Panc1 (cell line): Measurements from ENCODE around the gene PDCD2L. TPM values are rescaled to one million over a fixed set of nuclear protein-coding genes. Genes with fewer than 3 reads are reported as not detected.

ENCODE experiments used
- ATAC-seq: fragments of 200-7000 bp; cut with Tn5 transposase; 2 replicates; pipeline ENCODE4 v1.9.1; 2020; ENCODE audit warnings: mild to moderate bottlenecking, moderate library complexity
- BruUV-seq: library from RNA; stranded (reverse); fragments of 400-500 nt; replicated peaks from 2 replicates; lab custom pipeline; 2021; lab: Mats Ljungman, UMichigan
- CTCF ChIA-PET: fragments of 300-600 bp; sonication (Branson Sonifier 250); formaldehyde crosslinking; loops from one replicate; lab custom pipeline; 2022; ENCODE audit warnings: antibody characterized with exemption; lab: Charles Lee
- POLR2A ChIA-PET: fragments of 300-600 bp; sonication (Branson Sonifier 250); formaldehyde crosslinking; loops from one replicate; lab custom pipeline; 2022; ENCODE audit warnings: antibody characterized with exemption; lab: Charles Lee
- DNase-seq: peaks from one replicate; pipeline ENCODE4 v3.0.0-alpha.2; 2010; ENCODE audit warnings: low read depth, low spot score
- H3K27ac ChIP-seq: 2 replicates; pipeline ENCODE4 v1.5.1; 2011; ENCODE audit warnings: mild to moderate bottlenecking, low read length, inconsistent platforms
- H3K27me3 ChIP-seq: fragments of 200-500 bp; sonication (Bioruptor generic); 2 replicates; pipeline ENCODE4 v1.6.0; 2014; ENCODE audit warnings: low read length, inconsistent platforms; ENCODE audit not compliant: control insufficient read depth, insufficient read depth
- H3K36me3 ChIP-seq: fragments of 200-500 bp; sonication (Bioruptor generic); 2 replicates; pipeline ENCODE4 v1.5.1; 2014; ENCODE audit warnings: inconsistent platforms, mild to moderate bottlenecking, low read length, moderate library complexity; ENCODE audit not compliant: control insufficient read depth, insufficient read depth
- H3K4me1 ChIP-seq: 2 replicates; pipeline ENCODE4 v1.5.1; 2011; ENCODE audit warnings: inconsistent platforms, mild to moderate bottlenecking, low read length, moderate library complexity; ENCODE audit not compliant: control insufficient read depth, insufficient read depth
- H3K4me3 ChIP-seq, 2 experiments: 2 replicates each; pipeline ENCODE4 v1.5.1; 2011 to 2012; ENCODE audit warnings: low read depth in 2 of 2, low read length in 2 of 2, mild to moderate bottlenecking in 2 of 2, inconsistent platforms in 1 of 2, moderate library complexity in 1 of 2
- H3K9me3 ChIP-seq: fragments of 200-500 bp; sonication (Bioruptor generic); 2 replicates; pipeline ENCODE4 v1.5.1; 2014; ENCODE audit warnings: low read depth, mild to moderate bottlenecking, inconsistent platforms, low read length, moderate library complexity; ENCODE audit not compliant: control insufficient read depth, insufficient read depth
- POLR2AphosphoS5 ChIP-seq: IDR thresholded peaks from 2 replicates; pipeline ENCODE4 v1.6.1; 2012; ENCODE audit warnings: mild to moderate bottlenecking, low read depth, low read length, moderate library complexity
- SIN3A ChIP-seq: IDR thresholded peaks from 2 replicates; pipeline ENCODE4 v1.6.1; 2012; ENCODE audit warnings: low read depth, mild to moderate bottlenecking, low read length, moderate library complexity, borderline replicate concordance; ENCODE audit not compliant: insufficient read depth
- TCF7L2 ChIP-seq: IDR thresholded peaks from 2 replicates; pipeline ENCODE4 v1.6.1; 2011; ENCODE audit warnings: mild to moderate bottlenecking, low read depth, low read length, inconsistent platforms
- in situ Hi-C: cut with HindIII; loops from 2 replicates; pipeline ENCODE4 v1.10.0; 2016; ENCODE audit warnings: low sequenced_read_pairs, low pct_unique_long_range_greater_than_20kb
- intact Hi-C: fragments of 100-400 bp; cut with micrococcal nuclease; formaldehyde crosslinking; loops from one replicate; pipeline ENCODE4 v1.10.0; 2022; ENCODE audit not compliant: unreplicated experiment
- total RNA-seq: library from RNA; stranded (reverse); gene quantifications from one replicate; pipeline ENCODE4 v1.2.1, GENCODE V29; 2021; ENCODE audit not compliant: unreplicated experiment
- TF ChIP-seq, protein P1 (sequence below): fragments of 450-650 bp; IDR thresholded peaks from 2 replicates; pipeline ENCODE4 v1.5.1; 2017; ENCODE audit warnings: mild to moderate bottlenecking
- TF ChIP-seq, protein P2 (sequence below), 2 experiments: IDR thresholded peaks; 2 replicates each; pipeline ENCODE4 v1.6.1; 2011 to 2012; ENCODE audit warnings: low read depth in 2 of 2, control low read depth in 1 of 2, low read length in 1 of 2, mild to moderate bottlenecking in 1 of 2, moderate library complexity in 1 of 2; ENCODE audit not compliant: insufficient read depth in 1 of 2

The PDCD2L gene
- total RNA-seq, 1 experiment from 2014 or later = 36.4 TPM

DNA sequence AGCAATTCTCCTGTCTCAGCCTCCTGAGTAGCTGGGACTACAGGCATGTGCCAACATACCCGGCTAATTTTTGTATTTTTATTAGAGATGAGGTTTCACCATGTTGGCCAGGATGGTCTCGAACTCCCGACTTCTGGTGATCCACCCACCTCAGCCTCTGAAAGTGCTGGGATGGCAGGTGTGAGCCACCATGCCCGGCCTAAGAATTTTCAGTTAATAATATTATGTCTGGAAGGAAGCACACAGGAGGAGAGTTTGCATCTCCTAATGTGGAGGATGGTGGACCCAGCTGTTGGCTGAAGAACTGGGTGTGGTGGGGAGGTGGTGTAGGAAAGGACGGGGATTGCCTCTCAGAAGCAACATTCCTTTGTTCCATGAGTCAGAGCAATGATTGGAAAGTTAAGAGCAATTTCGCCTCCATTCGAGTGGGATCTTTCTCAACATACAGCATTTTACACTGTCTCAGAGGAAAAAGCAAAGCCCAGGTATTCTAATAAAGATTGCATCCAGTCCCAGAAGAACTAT, 11.9 kb downstream of the PDCD2L start:
- no peak for ATAC-seq
- no peaks in the 10 kb centered on the region for H3K4me1 ChIP-seq
- intact Hi-C loops = no loop called here
- TF ChIP-seq, protein P1, sequence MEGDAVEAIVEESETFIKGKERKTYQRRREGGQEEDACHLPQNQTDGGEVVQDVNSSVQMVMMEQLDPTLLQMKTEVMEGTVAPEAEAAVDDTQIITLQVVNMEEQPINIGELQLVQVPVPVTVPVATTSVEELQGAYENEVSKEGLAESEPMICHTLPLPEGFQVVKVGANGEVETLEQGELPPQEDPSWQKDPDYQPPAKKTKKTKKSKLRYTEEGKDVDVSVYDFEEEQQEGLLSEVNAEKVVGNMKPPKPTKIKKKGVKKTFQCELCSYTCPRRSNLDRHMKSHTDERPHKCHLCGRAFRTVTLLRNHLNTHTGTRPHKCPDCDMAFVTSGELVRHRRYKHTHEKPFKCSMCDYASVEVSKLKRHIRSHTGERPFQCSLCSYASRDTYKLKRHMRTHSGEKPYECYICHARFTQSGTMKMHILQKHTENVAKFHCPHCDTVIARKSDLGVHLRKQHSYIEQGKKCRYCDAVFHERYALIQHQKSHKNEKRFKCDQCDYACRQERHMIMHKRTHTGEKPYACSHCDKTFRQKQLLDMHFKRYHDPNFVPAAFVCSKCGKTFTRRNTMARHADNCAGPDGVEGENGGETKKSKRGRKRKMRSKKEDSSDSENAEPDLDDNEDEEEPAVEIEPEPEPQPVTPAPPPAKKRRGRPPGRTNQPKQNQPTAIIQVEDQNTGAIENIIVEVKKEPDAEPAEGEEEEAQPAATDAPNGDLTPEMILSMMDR = no peak
- TF ChIP-seq POLR2AphosphoS5 (no peak), TCF7L2 (no peak), SIN3A (no peak)
- TF ChIP-seq, protein P2, sequence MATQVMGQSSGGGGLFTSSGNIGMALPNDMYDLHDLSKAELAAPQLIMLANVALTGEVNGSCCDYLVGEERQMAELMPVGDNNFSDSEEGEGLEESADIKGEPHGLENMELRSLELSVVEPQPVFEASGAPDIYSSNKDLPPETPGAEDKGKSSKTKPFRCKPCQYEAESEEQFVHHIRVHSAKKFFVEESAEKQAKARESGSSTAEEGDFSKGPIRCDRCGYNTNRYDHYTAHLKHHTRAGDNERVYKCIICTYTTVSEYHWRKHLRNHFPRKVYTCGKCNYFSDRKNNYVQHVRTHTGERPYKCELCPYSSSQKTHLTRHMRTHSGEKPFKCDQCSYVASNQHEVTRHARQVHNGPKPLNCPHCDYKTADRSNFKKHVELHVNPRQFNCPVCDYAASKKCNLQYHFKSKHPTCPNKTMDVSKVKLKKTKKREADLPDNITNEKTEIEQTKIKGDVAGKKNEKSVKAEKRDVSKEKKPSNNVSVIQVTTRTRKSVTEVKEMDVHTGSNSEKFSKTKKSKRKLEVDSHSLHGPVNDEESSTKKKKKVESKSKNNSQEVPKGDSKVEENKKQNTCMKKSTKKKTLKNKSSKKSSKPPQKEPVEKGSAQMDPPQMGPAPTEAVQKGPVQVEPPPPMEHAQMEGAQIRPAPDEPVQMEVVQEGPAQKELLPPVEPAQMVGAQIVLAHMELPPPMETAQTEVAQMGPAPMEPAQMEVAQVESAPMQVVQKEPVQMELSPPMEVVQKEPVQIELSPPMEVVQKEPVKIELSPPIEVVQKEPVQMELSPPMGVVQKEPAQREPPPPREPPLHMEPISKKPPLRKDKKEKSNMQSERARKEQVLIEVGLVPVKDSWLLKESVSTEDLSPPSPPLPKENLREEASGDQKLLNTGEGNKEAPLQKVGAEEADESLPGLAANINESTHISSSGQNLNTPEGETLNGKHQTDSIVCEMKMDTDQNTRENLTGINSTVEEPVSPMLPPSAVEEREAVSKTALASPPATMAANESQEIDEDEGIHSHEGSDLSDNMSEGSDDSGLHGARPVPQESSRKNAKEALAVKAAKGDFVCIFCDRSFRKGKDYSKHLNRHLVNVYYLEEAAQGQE (IDR thresholded peaks at IDR 0.05; ENCODE audit: insufficient read depth in 1 of 2, low read depth in 2 of 2, low read length in 1 of 2) = no peak
- BruUV-seq = no TSS peak
- POLR2A ChIA-PET = no interaction called here
- H3K27me3 ChIP-seq = no peaks in the 10 kb centered on the region
- no peak for DNase-seq
- CTCF ChIA-PET = no interaction called here
- peaks cover 9% of the 10 kb centered on the region; the same call in 1 of the 2 replicates for H3K36me3 ChIP-seq
- no peak overlapping the region for H3K4me3 ChIP-seq
- no peak overlapping the region for H3K27ac ChIP-seq
- no peaks in the 10 kb centered on the region for H3K9me3 ChIP-seq
- in situ Hi-C loops = no loop called here

DNA sequence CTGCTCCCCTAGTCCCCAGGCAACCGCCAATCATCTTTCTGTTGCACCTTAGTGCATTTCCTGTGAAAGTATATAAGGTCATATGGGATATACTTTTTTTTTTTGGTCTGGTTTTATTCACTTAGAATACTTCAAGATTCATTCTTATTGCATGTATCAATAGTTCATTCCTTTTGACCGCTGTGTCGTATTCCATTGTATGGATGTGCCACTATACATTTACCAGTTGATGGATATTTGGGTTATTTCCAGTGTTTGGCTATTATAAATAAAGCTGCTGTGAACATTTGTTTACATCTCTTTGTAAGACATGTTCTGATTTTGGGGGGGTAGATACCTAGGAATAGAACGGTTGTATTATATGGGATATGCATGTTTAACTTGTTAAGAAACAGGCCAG, 14.1 kb downstream of the PDCD2L start:
- ATAC-seq = no peak
- DNase-seq = no peak
- TF ChIP-seq TCF7L2 (no peak), SIN3A (no peak), POLR2AphosphoS5 (no peak)
- TF ChIP-seq, protein P2 (IDR thresholded peaks at IDR 0.05; ENCODE audit: insufficient read depth in 1 of 2, low read depth in 2 of 2, low read length in 1 of 2) = no peak
- TF ChIP-seq, protein P1 = no peak
- Histone ChIP-seq H3K9me3 (no peaks in the 10 kb centered on the region), H3K36me3 (peaks cover 9% of the 10 kb centered on the region; the same call in 1 of the 2 replicates), H3K4me3 (no peak overlapping the region), H3K27ac (no peak overlapping the region), H3K27me3 (no peaks in the 10 kb centered on the region), H3K4me1 (no peaks in the 10 kb centered on the region)
- CTCF ChIA-PET = no interaction called here
- in situ Hi-C loops = no loop called here
- intact Hi-C loops = no loop called here
- BruUV-seq = no TSS peak
- POLR2A ChIA-PET = no interaction called here
